ENCODE results near the gene ZNF644.

GRCh38 chr1:90936731-90937130 lies 85.1 kb downstream of the ZNF644 start:
- no peak for TF ChIP-seq POLR2A (IDR thresholded peaks at IDR 0.05; ENCODE audit: low read length)
- no peak for TF ChIP-seq GATA1 (IDR thresholded peaks at IDR 0.05; ENCODE audit: low read depth, low read length)

Data from erythroblast (primary cell).